Activated T-cell treated with anti-CD3 and anti-CD28 coated beads, Interleukin-2, amount 50 U/mL, for 72 hours (primary cell): ENCODE data around the gene EEF1AKMT3. TPM values are rescaled to one million over a fixed set of nuclear protein-coding genes. Genes with fewer than 3 reads are reported as not detected.
A peak's percentile ranks its signal among the peaks of the same experiment; 100 is the strongest.

Experiments used
- ATAC-seq, 2 donors: fragments of 150-1000 bp; cut with Tn5 transposase; replicated peaks in 1 of 2; 2 replicates each; pipeline ENCODE4 v1.10.0; 2021; ENCODE audit warnings: moderate library complexity in 2 of 2, mild to moderate bottlenecking in 1 of 2
- DNase-seq, 2 donors: peaks; one replicate each; pipeline ENCODE4 v3.0.0; 2021 to 2022; ENCODE audit warnings: mixed read lengths in 1 of 2
- H3K27ac Mint-ChIP-seq: one replicate; pipeline ENCODE4 v1.8.0; 2022; ENCODE audit warnings: mild to moderate bottlenecking, moderate library complexity, mixed read lengths
- H3K27me3 Mint-ChIP-seq: one replicate; pipeline ENCODE4 v1.8.0; 2022; ENCODE audit warnings: low read depth, mixed read lengths
- H3K36me3 Mint-ChIP-seq, 2 donors: one replicate each; pipeline ENCODE4 v1.8.0; 2022; ENCODE audit warnings: mixed read lengths in 2 of 2, mild to moderate bottlenecking in 1 of 2; ENCODE audit not compliant: insufficient read depth in 2 of 2
- H3K4me1 Mint-ChIP-seq: one replicate; pipeline ENCODE4 v1.8.0; 2022; ENCODE audit warnings: low read depth, mixed read lengths
- H3K4me3 Mint-ChIP-seq, 2 donors: one replicate each; pipeline ENCODE4 v1.8.0; 2022; ENCODE audit warnings: mild to moderate bottlenecking in 2 of 2, mixed read lengths in 2 of 2, moderate library complexity in 2 of 2
- H3K9me3 Mint-ChIP-seq, 2 donors: one replicate each; pipeline ENCODE4 v1.8.0; 2022; ENCODE audit warnings: mixed read lengths in 2 of 2
- total RNA-seq, 2 donors: library from RNA; stranded (reverse); gene quantifications; one replicate each; pipeline ENCODE4 v1.2.3, GENCODE V29; 2022

The EEF1AKMT3 gene
- total RNA-seq, 2 donors from 2014 or later = 4.9 to 6.9 TPM

- ATAC-seq = no peak
- no peak overlapping the region for H3K27ac Mint-ChIP-seq
- H3K9me3 Mint-ChIP-seq = no peaks in the 10 kb centered on the region
- DNase-seq = no peak
- H3K27me3 Mint-ChIP-seq = no peaks in the 10 kb centered on the region
- no peaks in the 10 kb centered on the region for H3K4me1 Mint-ChIP-seq
- H3K36me3 Mint-ChIP-seq = peaks cover 0 to 4% of the 10 kb centered on the region in 2 donors
- H3K4me3 Mint-ChIP-seq = no peak overlapping the region
Measured at GRCh38 chr12:57806677-57807076, 34.3 kb downstream of the EEF1AKMT3 start.

DNA sequence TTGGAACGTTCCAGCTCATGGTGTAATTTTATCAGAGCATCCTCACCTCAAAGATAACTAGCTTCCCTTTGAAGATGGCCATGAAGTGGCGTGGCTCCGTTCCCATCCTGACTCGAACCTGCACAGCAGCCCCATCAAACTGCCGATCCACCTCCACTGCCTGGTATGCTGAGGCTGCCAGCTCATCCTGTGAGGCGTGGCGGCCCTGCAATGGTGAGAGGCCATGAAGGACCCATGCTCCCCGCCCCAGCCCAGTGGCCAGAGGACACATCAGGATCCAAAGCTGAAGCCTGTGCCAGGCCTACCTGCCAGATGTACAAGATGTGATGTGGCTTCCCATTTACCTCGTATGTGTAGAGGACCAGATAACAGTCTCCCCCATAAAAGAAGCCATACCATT is 34.9 kb downstream of the EEF1AKMT3 start:
- no peak overlapping the region for H3K4me3 Mint-ChIP-seq
- DNase-seq (no peak), ATAC-seq (no peak)
- no peaks in the 10 kb centered on the region for H3K4me1 Mint-ChIP-seq
- H3K9me3 Mint-ChIP-seq = no peaks in the 10 kb centered on the region
- H3K27ac Mint-ChIP-seq = no peak overlapping the region
- H3K27me3 Mint-ChIP-seq = no peaks in the 10 kb centered on the region
- H3K36me3 Mint-ChIP-seq = peaks cover 0 to 4% of the 10 kb centered on the region in 2 donors

- H3K4me1 Mint-ChIP-seq = no peaks in the 10 kb centered on the region
- DNase-seq (no peak), ATAC-seq (no peak)
- H3K27ac Mint-ChIP-seq = no peak overlapping the region
- no peaks in the 10 kb centered on the region for H3K27me3 Mint-ChIP-seq
- no peaks in the 10 kb centered on the region for H3K9me3 Mint-ChIP-seq
- peaks cover 0 to 1% of the 10 kb centered on the region in 2 donors for H3K36me3 Mint-ChIP-seq
- no peak overlapping the region for H3K4me3 Mint-ChIP-seq
Measured at GRCh38 chr12:57808351-57808750, 35.9 kb downstream of the EEF1AKMT3 start.

DNA sequence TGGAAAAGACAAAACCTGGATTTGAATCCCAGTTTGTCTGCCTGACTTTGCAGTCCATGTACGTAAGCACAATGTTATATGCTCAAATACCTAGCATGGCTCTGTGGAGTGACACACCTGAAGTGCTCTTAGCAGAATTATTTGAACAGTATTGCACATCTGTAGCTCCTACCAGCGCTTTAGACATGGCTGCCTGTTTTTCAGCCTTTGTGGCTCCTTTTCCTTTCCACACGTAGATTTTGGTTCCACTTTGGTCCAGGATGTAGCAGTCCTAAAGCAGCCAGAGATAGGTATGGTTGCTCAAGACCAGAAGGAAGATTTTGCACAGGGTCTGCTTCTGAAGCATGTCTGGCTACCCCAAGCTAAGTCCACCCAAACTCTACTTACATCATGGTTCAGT is 37.0 kb downstream of the EEF1AKMT3 start:
- Mint-ChIP-seq H3K27me3 (no peaks in the 10 kb centered on the region), H3K9me3 (no peaks in the 10 kb centered on the region), H3K36me3 (peaks cover 0 to 1% of the 10 kb centered on the region in 2 donors), H3K27ac (no peak overlapping the region), H3K4me1 (no peaks in the 10 kb centered on the region), H3K4me3 (no peak overlapping the region)
- ATAC-seq (no peak), DNase-seq (no peak)

DNA sequence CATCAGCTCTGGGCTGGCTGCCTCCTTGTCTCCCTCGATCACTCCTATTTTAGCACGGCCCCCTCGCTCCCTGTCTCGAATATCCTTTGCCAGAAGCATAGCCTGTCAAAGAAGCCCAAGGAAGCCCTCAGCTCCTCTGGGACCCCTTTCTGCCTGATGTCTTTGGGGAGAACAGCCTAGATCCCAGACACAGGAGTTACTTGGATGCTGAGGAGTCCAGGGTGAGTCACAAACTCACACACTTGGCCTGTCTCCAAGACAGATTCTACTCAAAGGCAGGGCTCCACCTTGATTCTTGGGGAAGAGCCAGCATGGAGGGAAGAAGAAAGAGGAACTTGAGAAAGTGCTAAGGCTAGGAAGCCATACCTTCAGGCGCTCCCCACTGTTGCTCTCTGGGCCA is 38.0 kb downstream of the EEF1AKMT3 start:
- no peak for ATAC-seq
- H3K27ac Mint-ChIP-seq = no peak overlapping the region
- H3K36me3 Mint-ChIP-seq = peaks cover 0 to 1% of the 10 kb centered on the region in 2 donors

GRCh38 chr12:57811028-57811755 is 38.8 kb downstream of the EEF1AKMT3 start:
- no peak for DNase-seq
- H3K36me3 Mint-ChIP-seq = no peaks in the 10 kb centered on the region
- H3K27me3 Mint-ChIP-seq = no peaks in the 10 kb centered on the region
- no peak overlapping the region for H3K4me3 Mint-ChIP-seq
- no peak overlapping the region for H3K27ac Mint-ChIP-seq
- H3K9me3 Mint-ChIP-seq = no peaks in the 10 kb centered on the region
- no peaks in the 10 kb centered on the region for H3K4me1 Mint-ChIP-seq
- ATAC-seq = no peak

More for the DNA sequence above, 38.0 kb downstream of the EEF1AKMT3 start:
- Mint-ChIP-seq H3K4me1 (no peaks in the 10 kb centered on the region), H3K27me3 (no peaks in the 10 kb centered on the region), H3K4me3 (no peak overlapping the region), H3K9me3 (no peaks in the 10 kb centered on the region)
- DNase-seq = no peak

GRCh38 chr12:57813111-57813970 is 40.9 kb downstream of the EEF1AKMT3 start:
- Mint-ChIP-seq H3K4me3 (no peak overlapping the region), H3K27ac (no peak overlapping the region), H3K9me3 (no peaks in the 10 kb centered on the region), H3K27me3 (no peaks in the 10 kb centered on the region), H3K4me1 (no peaks in the 10 kb centered on the region), H3K36me3 (no peaks in the 10 kb centered on the region)
- ATAC-seq (no peak), DNase-seq (no peak)

GRCh38 chr12:57813971-57814772 is 41.8 kb downstream of the EEF1AKMT3 start:
- H3K36me3 Mint-ChIP-seq = no peaks in the 10 kb centered on the region
- H3K9me3 Mint-ChIP-seq = no peaks in the 10 kb centered on the region
- DNase-seq = no peak
- H3K27me3 Mint-ChIP-seq = no peaks in the 10 kb centered on the region
- H3K27ac Mint-ChIP-seq = no peak overlapping the region
- ATAC-seq = no peak
- H3K4me1 Mint-ChIP-seq = no peaks in the 10 kb centered on the region
- H3K4me3 Mint-ChIP-seq = no peak overlapping the region

DNA sequence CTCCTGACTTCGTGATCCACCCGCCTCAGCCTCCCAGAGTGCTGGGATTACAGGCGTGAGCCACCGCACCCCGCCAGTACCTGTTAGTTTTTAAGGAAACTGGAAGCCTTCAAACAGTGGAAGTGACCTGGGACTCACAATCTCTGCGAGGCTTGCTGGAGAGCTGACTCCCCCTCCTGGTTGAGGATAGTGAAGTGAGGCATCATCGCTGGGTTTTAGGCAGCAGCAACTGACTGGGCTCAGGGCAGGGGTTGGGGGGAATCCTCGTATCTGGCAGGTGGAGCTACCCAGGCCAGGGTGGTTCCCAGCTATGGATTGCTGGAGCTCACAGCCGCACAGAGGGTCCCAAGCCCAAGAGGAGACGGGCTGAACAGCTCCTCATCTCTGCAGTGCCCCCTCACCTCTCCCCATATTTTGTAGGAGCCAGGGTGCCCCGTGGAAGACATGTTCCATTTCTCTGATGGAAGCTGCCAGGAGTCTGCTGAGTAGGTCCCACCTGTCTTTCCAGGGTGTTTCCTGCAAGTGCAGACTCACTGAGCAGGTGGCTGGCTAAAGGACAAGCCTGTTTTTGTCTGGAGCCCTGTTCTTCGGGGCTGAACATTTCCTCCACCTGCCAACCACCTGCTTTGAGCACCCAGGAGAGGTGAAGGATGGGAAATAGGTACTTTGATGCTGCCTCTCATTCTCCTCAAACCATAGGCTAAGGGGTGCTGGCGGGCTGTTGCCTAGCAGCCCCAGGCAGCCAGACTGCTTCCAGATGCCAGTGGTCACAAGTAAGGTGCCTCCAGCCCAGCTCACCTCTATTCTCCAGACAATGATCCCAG is 43.0 kb downstream of the EEF1AKMT3 start:
- Mint-ChIP-seq H3K9me3 (no peaks in the 10 kb centered on the region), H3K27ac (no peak overlapping the region), H3K4me1 (no peaks in the 10 kb centered on the region), H3K4me3 (no peak overlapping the region), H3K27me3 (no peaks in the 10 kb centered on the region), H3K36me3 (no peaks in the 10 kb centered on the region)
- ATAC-seq = no peak
- no peak for DNase-seq

- ATAC-seq (no peak), DNase-seq (no peak)
- Mint-ChIP-seq H3K27ac (peak overlapping the region; percentile 35), H3K4me3 (no peak overlapping the region), H3K27me3 (no peaks in the 10 kb centered on the region), H3K36me3 (no peaks in the 10 kb centered on the region), H3K9me3 (no peaks in the 10 kb centered on the region), H3K4me1 (no peaks in the 10 kb centered on the region)
Measured at GRCh38 chr12:57816001-57816854, 43.8 kb downstream of the EEF1AKMT3 start.

GRCh38 chr12:57816855-57817151 is 44.4 kb downstream of the EEF1AKMT3 start:
- H3K9me3 Mint-ChIP-seq = no peaks in the 10 kb centered on the region
- H3K36me3 Mint-ChIP-seq = no peaks in the 10 kb centered on the region
- no peak overlapping the region for H3K27ac Mint-ChIP-seq
- DNase-seq = no peak
- no peak for ATAC-seq
- H3K4me3 Mint-ChIP-seq = no peak overlapping the region
- H3K4me1 Mint-ChIP-seq = no peaks in the 10 kb centered on the region
- no peaks in the 10 kb centered on the region for H3K27me3 Mint-ChIP-seq
